ENCODE measurements around the gene FER. TPM values are rescaled to one million over a fixed set of nuclear protein-coding genes. Genes with fewer than 3 reads are reported as not detected.

The FER gene
- polyA plus RNA-seq, 1 of the 3 experiments (the other 2 are of a cell fraction): 1.8 TPM

DNA sequence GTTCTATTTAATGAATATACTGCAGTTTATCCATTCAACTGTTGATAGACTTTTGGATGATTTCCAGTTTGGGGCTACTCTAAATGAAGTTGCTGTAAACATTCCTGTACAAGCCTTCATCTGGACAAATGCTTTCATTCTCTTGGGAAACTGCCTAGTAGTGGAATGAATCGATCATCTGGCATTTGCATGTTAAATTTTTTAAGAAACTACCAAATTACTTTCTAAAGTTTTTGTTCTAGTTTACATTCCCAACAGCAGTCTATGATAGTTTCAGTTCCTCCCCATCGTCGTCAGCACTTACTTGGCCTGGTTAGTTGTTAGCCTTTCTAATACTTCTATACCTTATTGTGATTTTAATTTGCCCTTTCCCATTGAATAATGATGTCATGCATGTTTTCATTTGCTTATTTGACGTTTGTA lies 306.3 kb downstream of the FER start:
- no peak for TF ChIP-seq GABPA (IDR thresholded peaks at IDR 0.05; ENCODE audit: low read depth)
- peak; percentile 15; the same call in 1 of the 2 replicates for TF ChIP-seq TCF12 (IDR thresholded peaks at IDR 0.05)
- H3K9me2 ChIP-seq: no peaks in the 10 kb centered on the region
- POLR2A ChIA-PET: no interaction called here
- DNase-seq: no peak
- no peak overlapping the region for H3K9ac ChIP-seq
- H3F3A ChIP-seq (replicated peaks; ENCODE audit: insufficient read depth): peaks cover 10% of the 10 kb centered on the region
- no peaks in the 10 kb centered on the region for H3K36me3 ChIP-seq (replicated peaks in 1 of 2; ENCODE audit: control insufficient read depth in 1 of 2, insufficient read depth in 2 of 2, low read length in 1 of 2)
- no peak overlapping the region for H2AFZ ChIP-seq (ENCODE audit: low read depth)
- no peak overlapping the region for H3K4me2 ChIP-seq
- no peaks in the 10 kb centered on the region for H3K9me3 ChIP-seq
- CTCF ChIA-PET: no interaction called here
- peaks cover 3 to 10% of the 10 kb centered on the region in 2 experiments; a peak in 2 of 4 replicates for H3K4me1 ChIP-seq (ENCODE audit: control insufficient read depth in 1 of 2, insufficient read depth in 2 of 2, low read depth in 1 of 2, low read length in 1 of 2)
- H4K20me1 ChIP-seq (ENCODE audit: insufficient read depth): no peaks in the 10 kb centered on the region
- H3K4me3 ChIP-seq (ENCODE audit: low read depth in 2 of 2, low read length in 1 of 2): no peak overlapping the region
- 94% methylated on average over 4 of the region's 4 CpGs for WGBS (ENCODE audit: low lambda C conversion rate)
- H3K79me2 ChIP-seq (ENCODE audit: insufficient read depth): no peaks in the 10 kb centered on the region
- H3K27ac ChIP-seq (ENCODE audit: low read depth in 2 of 2, low read length in 1 of 2): peak overlapping the region in 1 of 2 experiments; percentile 8; a peak in 1 of 4 replicates
- H3K27me3 ChIP-seq (ENCODE audit: insufficient read depth): no peaks in the 10 kb centered on the region

DNA sequence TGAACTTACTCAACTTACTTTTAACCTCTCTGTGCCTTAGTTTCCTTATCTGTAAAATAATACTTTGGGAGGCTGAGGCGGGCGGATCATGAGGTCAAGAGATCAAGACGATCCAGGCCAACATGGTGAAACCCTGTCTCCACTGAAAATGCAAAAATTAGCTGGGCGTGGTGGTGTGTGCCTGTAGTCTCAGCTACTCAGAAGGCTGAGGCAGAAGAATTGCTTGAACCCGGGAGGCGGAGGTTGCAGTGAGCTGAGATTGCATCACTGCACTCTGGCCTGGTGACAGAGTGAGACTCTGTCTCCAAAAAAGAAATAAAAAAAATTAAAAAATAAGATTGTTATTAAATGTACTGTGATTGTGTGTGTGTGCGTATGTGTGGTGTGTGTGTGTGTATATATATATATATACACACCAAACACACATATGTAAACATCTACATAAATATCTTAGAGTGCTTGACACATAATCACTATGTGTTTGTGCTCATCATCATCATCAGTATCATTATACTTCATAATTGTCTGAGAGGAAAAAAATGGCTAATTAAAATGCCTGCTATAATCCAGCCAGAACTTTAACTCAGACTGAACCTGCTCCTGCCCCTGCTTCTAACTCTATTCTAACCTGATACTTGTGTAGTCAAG lies 312.8 kb downstream of the FER start:
- no peaks in the 10 kb centered on the region; a peak in 2 of 4 replicates for H3K4me1 ChIP-seq (ENCODE audit: control insufficient read depth in 1 of 2, insufficient read depth in 2 of 2, low read depth in 1 of 2, low read length in 1 of 2)
- ChIA-PET CTCF (interaction anchor here (1.2 to 1.7 kb wide), 3 partner anchors 12 to 141 kb away, joined by 3 to 4 read pairs (median 4); no protein-coding TSS in a partner anchor), POLR2A (no interaction called here)
- no peak for TF ChIP-seq MXI1 (IDR thresholded peaks at IDR 0.05; ENCODE audit: low read depth, low read length)
- no peak overlapping the region for H2AFZ ChIP-seq (ENCODE audit: low read depth)
- no peak overlapping the region for H3K9ac ChIP-seq
- no peak overlapping the region for H3K4me2 ChIP-seq
- no peaks in the 10 kb centered on the region for H3K36me3 ChIP-seq (replicated peaks in 1 of 2; ENCODE audit: control insufficient read depth in 1 of 2, insufficient read depth in 2 of 2, low read length in 1 of 2)
- no peak overlapping the region for H3K27ac ChIP-seq (ENCODE audit: low read depth in 2 of 2, low read length in 1 of 2)
- H3K79me2 ChIP-seq (ENCODE audit: insufficient read depth): no peaks in the 10 kb centered on the region
- 94% methylated on average over 7 of the region's 7 CpGs for WGBS (ENCODE audit: low lambda C conversion rate)
- no peaks in the 10 kb centered on the region for H3K9me2 ChIP-seq
- H3F3A ChIP-seq (replicated peaks; ENCODE audit: insufficient read depth): peaks cover 7% of the 10 kb centered on the region
- no peaks in the 10 kb centered on the region for H4K20me1 ChIP-seq (ENCODE audit: insufficient read depth)
- H3K9me3 ChIP-seq: no peaks in the 10 kb centered on the region
- H3K4me3 ChIP-seq (ENCODE audit: low read depth in 2 of 2, low read length in 1 of 2): no peak overlapping the region
- no peaks in the 10 kb centered on the region for H3K27me3 ChIP-seq (ENCODE audit: insufficient read depth)
- no peak for DNase-seq

- DNase-seq: no peak
- H3K4me3 ChIP-seq (ENCODE audit: low read depth in 2 of 2, low read length in 1 of 2): no peak overlapping the region
- no peak overlapping the region for H3K4me2 ChIP-seq
- H3K36me3 ChIP-seq (replicated peaks in 1 of 2; ENCODE audit: control insufficient read depth in 1 of 2, insufficient read depth in 2 of 2, low read length in 1 of 2): no peaks in the 10 kb centered on the region
- ChIA-PET POLR2A (no interaction called here), CTCF (no interaction called here)
- H3K9me2 ChIP-seq: no peaks in the 10 kb centered on the region
- H4K20me1 ChIP-seq (ENCODE audit: insufficient read depth): no peaks in the 10 kb centered on the region
- no peaks in the 10 kb centered on the region; a peak in 2 of 4 replicates for H3K4me1 ChIP-seq (ENCODE audit: control insufficient read depth in 1 of 2, insufficient read depth in 2 of 2, low read depth in 1 of 2, low read length in 1 of 2)
- no peak overlapping the region for H2AFZ ChIP-seq (ENCODE audit: low read depth)
- TF ChIP-seq RCOR1 (IDR thresholded peaks at IDR 0.05; ENCODE audit: low read length) (no peak), NRF1 (IDR thresholded peaks at IDR 0.05; ENCODE audit: low read depth, low read length) (no peak), CHD2 (IDR thresholded peaks at IDR 0.05; ENCODE audit: low read length, partially characterized antibody) (no peak), RAD21 (IDR thresholded peaks at IDR 0.05; ENCODE audit: low read length) (no peak), POLR2AphosphoS5 (IDR thresholded peaks at IDR 0.05; ENCODE audit: low read depth, low read length) (no peak), SMC3 (IDR thresholded peaks at IDR 0.05; ENCODE audit: low read depth, low read length) (no peak), MXI1 (IDR thresholded peaks at IDR 0.05; ENCODE audit: low read depth, low read length) (no peak), EP300 (IDR thresholded peaks at IDR 0.05; ENCODE audit: borderline replicate concordance in 1 of 2, low read depth in 1 of 2, low read length in 1 of 2) (no peak), RXRA (IDR thresholded peaks at IDR 0.05; ENCODE audit: borderline replicate concordance, low read depth) (no peak), EZH2phosphoT487 (IDR thresholded peaks at IDR 0.05; ENCODE audit: borderline replicate concordance, low read depth) (no peak), FOXJ3 (CRISPR knock-in tag; IDR thresholded peaks at IDR 0.05) (no peak), FOXM1 (IDR thresholded peaks at IDR 0.05; ENCODE audit: low read depth) (no peak)
- TF ChIP-seq, protein P1, sequence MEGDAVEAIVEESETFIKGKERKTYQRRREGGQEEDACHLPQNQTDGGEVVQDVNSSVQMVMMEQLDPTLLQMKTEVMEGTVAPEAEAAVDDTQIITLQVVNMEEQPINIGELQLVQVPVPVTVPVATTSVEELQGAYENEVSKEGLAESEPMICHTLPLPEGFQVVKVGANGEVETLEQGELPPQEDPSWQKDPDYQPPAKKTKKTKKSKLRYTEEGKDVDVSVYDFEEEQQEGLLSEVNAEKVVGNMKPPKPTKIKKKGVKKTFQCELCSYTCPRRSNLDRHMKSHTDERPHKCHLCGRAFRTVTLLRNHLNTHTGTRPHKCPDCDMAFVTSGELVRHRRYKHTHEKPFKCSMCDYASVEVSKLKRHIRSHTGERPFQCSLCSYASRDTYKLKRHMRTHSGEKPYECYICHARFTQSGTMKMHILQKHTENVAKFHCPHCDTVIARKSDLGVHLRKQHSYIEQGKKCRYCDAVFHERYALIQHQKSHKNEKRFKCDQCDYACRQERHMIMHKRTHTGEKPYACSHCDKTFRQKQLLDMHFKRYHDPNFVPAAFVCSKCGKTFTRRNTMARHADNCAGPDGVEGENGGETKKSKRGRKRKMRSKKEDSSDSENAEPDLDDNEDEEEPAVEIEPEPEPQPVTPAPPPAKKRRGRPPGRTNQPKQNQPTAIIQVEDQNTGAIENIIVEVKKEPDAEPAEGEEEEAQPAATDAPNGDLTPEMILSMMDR (IDR thresholded peaks at IDR 0.05): no peak
- no peaks in the 10 kb centered on the region for H3K27me3 ChIP-seq (ENCODE audit: insufficient read depth)
- 17% methylated on average over 1 of the region's 1 CpG for WGBS (ENCODE audit: low lambda C conversion rate)
- no peaks in the 10 kb centered on the region for H3K9me3 ChIP-seq
- H3K79me2 ChIP-seq (ENCODE audit: insufficient read depth): no peaks in the 10 kb centered on the region
- H3K9ac ChIP-seq: no peak overlapping the region; the same call in 1 of the 2 replicates
- H3F3A ChIP-seq (replicated peaks; ENCODE audit: insufficient read depth): no peaks in the 10 kb centered on the region
- peak overlapping the region in 1 of 2 experiments; percentile 20; a peak in 2 of 4 replicates for H3K27ac ChIP-seq (ENCODE audit: low read depth in 2 of 2, low read length in 1 of 2)
Measured at GRCh38 chr5:109062664-109063063, 315.0 kb downstream of the FER start.
